ENCODE measurements around the gene HOXC6. TPM values are rescaled to one million over a fixed set of nuclear protein-coding genes. Genes with fewer than 3 reads are reported as not detected.
A peak's percentile ranks its signal among the peaks of the same experiment; 100 is the strongest.

The HOXC6 gene
- total and polyA plus RNA-seq, 10 of the 15 experiments (the other 5 are each of a cell fraction or from before 2014, with no cell fraction given) = 0.02 to 0.55 (median 0.45) TPM; not detected in 4

DNA sequence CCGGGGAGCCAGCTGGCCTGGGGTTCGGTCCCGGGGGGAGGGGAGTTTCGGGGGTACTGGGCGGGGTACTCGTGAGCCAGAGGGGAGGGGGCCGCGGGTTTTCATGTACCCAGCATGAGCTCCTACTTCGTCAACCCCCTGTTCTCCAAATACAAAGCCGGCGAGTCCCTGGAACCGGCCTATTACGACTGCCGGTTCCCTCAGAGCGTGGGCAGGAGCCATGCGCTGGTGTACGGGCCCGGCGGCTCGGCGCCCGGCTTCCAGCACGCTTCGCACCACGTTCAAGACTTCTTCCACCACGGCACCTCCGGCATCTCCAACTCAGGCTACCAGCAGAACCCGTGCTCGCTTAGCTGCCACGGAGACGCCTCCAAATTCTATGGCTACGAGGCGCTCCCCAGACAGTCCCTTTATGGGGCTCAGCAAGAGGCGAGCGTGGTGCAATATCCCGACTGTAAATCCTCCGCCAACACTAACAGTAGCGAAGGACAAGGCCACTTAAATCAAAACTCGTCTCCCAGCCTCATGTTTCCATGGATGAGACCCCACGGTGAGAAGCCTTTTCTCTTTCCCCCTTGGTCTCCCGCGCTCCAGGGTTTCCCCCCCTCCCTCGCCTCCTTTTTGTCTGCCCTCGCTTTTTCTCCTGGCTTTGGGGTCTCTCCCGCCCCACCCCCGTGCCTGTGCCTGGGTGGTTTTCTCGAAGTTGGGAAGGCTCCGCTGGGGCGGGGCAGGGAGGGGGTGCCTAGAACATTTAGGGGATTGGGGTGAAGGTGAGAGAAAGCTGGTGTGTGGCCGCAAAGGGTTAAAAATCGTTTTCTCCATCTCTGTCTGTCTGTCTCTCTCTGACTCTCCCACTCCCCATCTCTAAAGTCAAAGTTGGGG lies 18.8 kb upstream of the HOXC6 start (continued):
- TF ChIP-seq, protein P1, sequence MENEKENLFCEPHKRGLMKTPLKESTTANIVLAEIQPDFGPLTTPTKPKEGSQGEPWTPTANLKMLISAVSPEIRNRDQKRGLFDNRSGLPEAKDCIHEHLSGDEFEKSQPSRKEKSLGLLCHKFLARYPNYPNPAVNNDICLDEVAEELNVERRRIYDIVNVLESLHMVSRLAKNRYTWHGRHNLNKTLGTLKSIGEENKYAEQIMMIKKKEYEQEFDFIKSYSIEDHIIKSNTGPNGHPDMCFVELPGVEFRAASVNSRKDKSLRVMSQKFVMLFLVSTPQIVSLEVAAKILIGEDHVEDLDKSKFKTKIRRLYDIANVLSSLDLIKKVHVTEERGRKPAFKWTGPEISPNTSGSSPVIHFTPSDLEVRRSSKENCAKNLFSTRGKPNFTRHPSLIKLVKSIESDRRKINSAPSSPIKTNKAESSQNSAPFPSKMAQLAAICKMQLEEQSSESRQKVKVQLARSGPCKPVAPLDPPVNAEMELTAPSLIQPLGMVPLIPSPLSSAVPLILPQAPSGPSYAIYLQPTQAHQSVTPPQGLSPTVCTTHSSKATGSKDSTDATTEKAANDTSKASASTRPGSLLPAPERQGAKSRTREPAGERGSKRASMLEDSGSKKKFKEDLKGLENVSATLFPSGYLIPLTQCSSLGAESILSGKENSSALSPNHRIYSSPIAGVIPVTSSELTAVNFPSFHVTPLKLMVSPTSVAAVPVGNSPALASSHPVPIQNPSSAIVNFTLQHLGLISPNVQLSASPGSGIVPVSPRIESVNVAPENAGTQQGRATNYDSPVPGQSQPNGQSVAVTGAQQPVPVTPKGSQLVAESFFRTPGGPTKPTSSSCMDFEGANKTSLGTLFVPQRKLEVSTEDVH (IDR thresholded peaks at IDR 0.05; ENCODE audit: low read depth, partially characterized antibody) = no peak
- TF ChIP-seq IKZF2 (IDR thresholded peaks at IDR 0.05) = no peak
- no peak for TF ChIP-seq WRNIP1 (IDR thresholded peaks at IDR 0.05; ENCODE audit: borderline replicate concordance, low read depth, low read length)
- TF ChIP-seq ZNF24 (IDR thresholded peaks at IDR 0.05) = no peak
- TF ChIP-seq, protein P2, sequence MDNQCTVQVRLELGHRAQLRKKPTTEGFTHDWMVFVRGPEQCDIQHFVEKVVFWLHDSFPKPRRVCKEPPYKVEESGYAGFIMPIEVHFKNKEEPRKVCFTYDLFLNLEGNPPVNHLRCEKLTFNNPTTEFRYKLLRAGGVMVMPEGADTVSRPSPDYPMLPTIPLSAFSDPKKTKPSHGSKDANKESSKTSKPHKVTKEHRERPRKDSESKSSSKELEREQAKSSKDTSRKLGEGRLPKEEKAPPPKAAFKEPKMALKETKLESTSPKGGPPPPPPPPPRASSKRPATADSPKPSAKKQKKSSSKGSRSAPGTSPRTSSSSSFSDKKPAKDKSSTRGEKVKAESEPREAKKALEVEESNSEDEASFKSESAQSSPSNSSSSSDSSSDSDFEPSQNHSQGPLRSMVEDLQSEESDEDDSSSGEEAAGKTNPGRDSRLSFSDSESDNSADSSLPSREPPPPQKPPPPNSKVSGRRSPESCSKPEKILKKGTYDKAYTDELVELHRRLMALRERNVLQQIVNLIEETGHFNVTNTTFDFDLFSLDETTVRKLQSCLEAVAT (IDR thresholded peaks at IDR 0.05) = no peak
- no peak for TF ChIP-seq FOS (IDR thresholded peaks at IDR 0.05; ENCODE audit: borderline replicate concordance, extremely low read depth, insufficient read length)
- peak; percentile 99; the same call in 1 of the 2 replicates for TF ChIP-seq EZH2 (IDR thresholded peaks at IDR 0.05; ENCODE audit: borderline replicate concordance, control insufficient read depth, low read depth, low read length)
- TF ChIP-seq GATAD2B (conservative IDR thresholded peaks at IDR 0.05; ENCODE audit: low read depth) = no peak
- TF ChIP-seq PML (IDR thresholded peaks at IDR 0.05; ENCODE audit: low read length) = no peak
- TF ChIP-seq, protein P3, sequence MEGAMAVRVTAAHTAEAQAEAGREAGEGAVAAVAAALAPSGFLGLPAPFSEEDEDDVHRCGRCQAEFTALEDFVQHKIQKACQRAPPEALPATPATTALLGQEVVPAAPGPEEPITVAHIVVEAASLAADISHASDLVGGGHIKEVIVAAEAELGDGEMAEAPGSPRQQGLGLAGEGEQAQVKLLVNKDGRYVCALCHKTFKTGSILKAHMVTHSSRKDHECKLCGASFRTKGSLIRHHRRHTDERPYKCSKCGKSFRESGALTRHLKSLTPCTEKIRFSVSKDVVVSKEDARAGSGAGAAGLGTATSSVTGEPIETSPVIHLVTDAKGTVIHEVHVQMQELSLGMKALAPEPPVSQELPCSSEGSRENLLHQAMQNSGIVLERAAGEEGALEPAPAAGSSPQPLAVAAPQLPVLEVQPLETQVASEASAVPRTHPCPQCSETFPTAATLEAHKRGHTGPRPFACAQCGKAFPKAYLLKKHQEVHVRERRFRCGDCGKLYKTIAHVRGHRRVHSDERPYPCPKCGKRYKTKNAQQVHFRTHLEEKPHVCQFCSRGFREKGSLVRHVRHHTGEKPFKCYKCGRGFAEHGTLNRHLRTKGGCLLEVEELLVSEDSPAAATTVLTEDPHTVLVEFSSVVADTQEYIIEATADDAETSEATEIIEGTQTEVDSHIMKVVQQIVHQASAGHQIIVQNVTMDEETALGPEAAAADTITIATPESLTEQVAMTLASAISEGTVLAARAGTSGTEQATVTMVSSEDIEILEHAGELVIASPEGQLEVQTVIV (IDR thresholded peaks at IDR 0.05; ENCODE audit: borderline replicate concordance, partially characterized antibody) = no peak
- peak; percentile 56 for TF ChIP-seq SUZ12 (IDR thresholded peaks at IDR 0.05; ENCODE audit: unreplicated experiment)
- TF ChIP-seq NFXL1 (IDR thresholded peaks at IDR 0.05; ENCODE audit: borderline replicate concordance) = no peak
- 0 out of 2 replicates have a peak, but pooled peaks have one; percentile 31 for TF ChIP-seq BMI1 (IDR thresholded peaks at IDR 0.05; ENCODE audit: borderline replicate concordance)
- no peak for TF ChIP-seq NFYA (IDR thresholded peaks at IDR 0.05; ENCODE audit: borderline replicate concordance, low read depth, low read length)
- no peak for TF ChIP-seq ZNF274 (IDR thresholded peaks at IDR 0.05; ENCODE audit: insufficient read depth, insufficient read length)
- TF ChIP-seq GABPA (IDR thresholded peaks at IDR 0.05; ENCODE audit: low read depth) = no peak
- TF ChIP-seq SIN3A (IDR thresholded peaks at IDR 0.05; ENCODE audit: low read depth, low read length) = no peak
- no peak for TF ChIP-seq ZBED1 (IDR thresholded peaks at IDR 0.05; ENCODE audit: borderline replicate concordance)

Measured in GM12878 (cell line).